GM06990 (cell line): ENCODE data around the gene MDFI.

Source experiments
- DNase-seq: peaks from one replicate; pipeline ENCODE4 v3.0.0-alpha.2; 2011; ENCODE audit not compliant: insufficient read length; ENCODE audit errors: extremely low read depth
- H3K27me3 ChIP-seq: replicated peaks from 2 replicates; pipeline ENCODE4 v1.6.0; 2011; ENCODE audit warnings: low read length; ENCODE audit not compliant: control insufficient read depth, insufficient read depth
- H3K36me3 ChIP-seq: 2 replicates; pipeline ENCODE4 v1.5.1; 2011; ENCODE audit warnings: low read length; ENCODE audit not compliant: control insufficient read depth, insufficient read depth
- H3K4me3 ChIP-seq: replicated peaks from 2 replicates; pipeline ENCODE4 v1.5.1; 2011; ENCODE audit warnings: low read depth, mild to moderate bottlenecking, control low read depth, low read length
- TF ChIP-seq, protein P1 (sequence below): IDR thresholded peaks from 2 replicates; pipeline ENCODE4 v1.5.1; 2011; ENCODE audit warnings: low read length, control low read depth, mild to moderate bottlenecking, inconsistent platforms; ENCODE audit not compliant: insufficient read depth, poor library complexity, severe bottlenecking

The MDFI gene

DNA sequence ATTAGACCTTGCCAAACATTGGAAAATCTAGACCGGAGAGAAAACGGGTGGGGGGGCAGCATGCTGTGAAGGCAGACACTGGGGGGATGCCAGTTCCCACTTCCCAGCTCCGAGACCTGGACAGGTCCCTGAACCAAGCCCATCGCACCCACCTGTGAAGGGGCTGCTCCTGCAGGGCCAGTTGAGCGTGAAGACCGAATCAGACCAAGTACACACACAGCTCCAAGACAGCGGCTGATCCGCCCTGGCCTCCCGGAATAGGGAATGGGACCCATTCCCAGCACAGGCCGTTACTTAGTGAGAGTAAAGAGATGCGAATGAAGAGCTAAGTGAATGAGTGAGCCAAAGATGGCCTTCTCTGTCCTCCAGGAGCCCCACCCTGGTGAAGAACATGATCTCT, 41.5 kb upstream of the MDFI start:
- Histone ChIP-seq H3K36me3 (peaks cover 24% of the 10 kb centered on the region), H3K4me3 (no peak overlapping the region), H3K27me3 (no peaks in the 10 kb centered on the region)
- TF ChIP-seq, protein P1, sequence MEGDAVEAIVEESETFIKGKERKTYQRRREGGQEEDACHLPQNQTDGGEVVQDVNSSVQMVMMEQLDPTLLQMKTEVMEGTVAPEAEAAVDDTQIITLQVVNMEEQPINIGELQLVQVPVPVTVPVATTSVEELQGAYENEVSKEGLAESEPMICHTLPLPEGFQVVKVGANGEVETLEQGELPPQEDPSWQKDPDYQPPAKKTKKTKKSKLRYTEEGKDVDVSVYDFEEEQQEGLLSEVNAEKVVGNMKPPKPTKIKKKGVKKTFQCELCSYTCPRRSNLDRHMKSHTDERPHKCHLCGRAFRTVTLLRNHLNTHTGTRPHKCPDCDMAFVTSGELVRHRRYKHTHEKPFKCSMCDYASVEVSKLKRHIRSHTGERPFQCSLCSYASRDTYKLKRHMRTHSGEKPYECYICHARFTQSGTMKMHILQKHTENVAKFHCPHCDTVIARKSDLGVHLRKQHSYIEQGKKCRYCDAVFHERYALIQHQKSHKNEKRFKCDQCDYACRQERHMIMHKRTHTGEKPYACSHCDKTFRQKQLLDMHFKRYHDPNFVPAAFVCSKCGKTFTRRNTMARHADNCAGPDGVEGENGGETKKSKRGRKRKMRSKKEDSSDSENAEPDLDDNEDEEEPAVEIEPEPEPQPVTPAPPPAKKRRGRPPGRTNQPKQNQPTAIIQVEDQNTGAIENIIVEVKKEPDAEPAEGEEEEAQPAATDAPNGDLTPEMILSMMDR = no peak
- DNase-seq = no peak

DNA sequence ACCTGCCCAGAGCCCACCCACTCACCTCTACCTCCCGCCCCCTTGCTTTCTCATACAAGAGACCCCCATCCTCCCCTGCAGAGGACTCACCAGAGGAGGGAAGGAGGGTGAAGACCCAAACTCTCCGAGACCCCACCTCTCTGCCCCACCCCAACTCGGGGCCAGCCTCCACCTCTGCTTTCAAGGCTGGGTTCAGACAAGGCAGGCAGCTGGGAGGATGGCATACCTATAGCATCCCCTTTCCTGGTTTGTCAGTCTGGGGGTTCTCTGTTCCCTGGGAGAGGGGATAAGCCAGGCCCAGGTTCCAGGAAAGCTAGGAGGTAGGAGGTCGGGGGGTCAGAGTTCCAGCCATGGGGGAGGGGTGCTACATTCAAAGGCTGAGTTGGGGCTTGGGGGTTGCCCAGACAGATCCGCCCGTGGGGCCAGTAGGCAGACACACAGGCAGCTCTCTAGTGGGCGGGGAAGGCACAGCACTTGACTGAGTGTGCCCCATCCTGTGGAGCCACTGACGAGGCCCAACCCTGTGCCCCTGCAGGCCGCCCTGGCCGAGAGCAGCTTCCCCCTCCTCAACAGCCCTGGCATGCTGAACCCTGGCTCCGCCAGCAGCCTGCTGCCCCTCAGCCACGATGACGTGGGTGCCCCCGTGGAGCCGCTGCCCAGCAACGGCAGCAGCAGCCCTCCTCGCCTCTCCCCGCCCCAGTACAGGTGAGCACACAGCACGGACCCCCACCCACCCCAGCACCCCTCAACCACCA, 40.8 kb upstream of the MDFI start:
- Histone ChIP-seq H3K36me3 (peaks cover 24% of the 10 kb centered on the region), H3K27me3 (no peaks in the 10 kb centered on the region)
- DNase-seq = no peak

DNA sequence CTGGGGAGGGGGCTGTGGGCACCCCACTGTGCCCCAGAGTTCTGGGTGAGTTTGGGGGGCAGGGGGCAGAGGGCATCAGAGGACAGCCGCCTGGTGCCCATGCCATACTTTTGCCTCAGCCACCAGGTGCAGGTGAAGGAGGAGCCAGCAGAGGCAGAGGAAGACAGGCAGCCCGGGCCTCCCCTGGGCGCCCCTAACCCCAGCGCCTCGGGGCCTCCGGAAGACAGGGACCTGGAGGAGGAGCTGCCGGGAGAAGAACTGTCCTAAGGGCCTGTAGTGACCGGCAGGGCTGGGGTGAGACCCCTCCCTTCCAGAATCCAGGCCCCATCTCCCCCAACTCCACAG, 39.6 kb upstream of the MDFI start:
- TF ChIP-seq, protein P1 = no peak
- Histone ChIP-seq H3K4me3 (no peak overlapping the region), H3K36me3 (peaks cover 23% of the 10 kb centered on the region), H3K27me3 (no peaks in the 10 kb centered on the region)
- DNase-seq = no peak

More for the DNA sequence above, 40.8 kb upstream of the MDFI start:
- no peak overlapping the region for H3K4me3 ChIP-seq
- TF ChIP-seq, protein P1 = no peak

DNA sequence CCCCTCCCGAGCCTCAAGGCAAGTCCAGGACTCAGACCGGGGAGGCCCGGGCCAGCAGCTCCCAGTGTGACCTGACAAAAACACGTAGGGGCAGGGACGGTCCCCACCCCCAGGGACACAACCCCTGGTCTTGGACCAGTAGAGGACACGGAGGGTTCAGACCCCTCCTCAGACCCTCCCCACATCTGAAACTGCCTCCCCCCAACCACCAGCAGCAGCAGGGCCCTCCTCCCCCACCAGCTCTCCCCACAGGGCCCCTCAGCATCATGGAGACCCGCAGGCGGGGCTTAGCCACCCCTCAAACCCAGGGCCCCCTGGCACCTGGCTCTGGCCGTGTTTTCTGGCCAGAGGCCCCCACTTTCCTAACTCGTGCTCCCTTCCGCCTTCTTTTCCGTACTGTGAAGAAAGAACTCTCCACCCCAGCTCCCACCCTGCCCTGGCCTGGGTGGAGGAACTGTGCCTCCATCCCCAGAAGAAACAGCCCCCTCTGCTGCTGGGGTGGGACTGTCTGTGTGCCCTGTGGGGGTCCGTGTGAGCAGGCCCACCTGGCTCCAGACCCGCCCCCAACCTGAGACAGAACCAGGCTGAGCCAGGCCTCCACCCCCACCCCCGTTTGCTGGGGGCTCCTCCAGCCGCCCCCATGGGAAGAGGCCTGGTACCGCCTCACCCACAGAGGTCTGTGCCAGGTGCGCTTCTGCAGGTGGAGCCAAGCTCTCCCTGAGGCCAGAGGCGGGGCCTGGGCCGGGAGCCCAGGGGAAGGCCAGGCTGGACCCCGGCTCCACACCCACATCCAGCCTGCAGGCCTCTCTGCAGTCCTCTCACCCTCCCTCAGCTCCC, 39.0 kb upstream of the MDFI start:
- Histone ChIP-seq H3K27me3 (no peaks in the 10 kb centered on the region), H3K36me3 (peaks cover 22% of the 10 kb centered on the region), H3K4me3 (no peak overlapping the region)
- TF ChIP-seq, protein P1 = no peak
- DNase-seq = no peak

DNA sequence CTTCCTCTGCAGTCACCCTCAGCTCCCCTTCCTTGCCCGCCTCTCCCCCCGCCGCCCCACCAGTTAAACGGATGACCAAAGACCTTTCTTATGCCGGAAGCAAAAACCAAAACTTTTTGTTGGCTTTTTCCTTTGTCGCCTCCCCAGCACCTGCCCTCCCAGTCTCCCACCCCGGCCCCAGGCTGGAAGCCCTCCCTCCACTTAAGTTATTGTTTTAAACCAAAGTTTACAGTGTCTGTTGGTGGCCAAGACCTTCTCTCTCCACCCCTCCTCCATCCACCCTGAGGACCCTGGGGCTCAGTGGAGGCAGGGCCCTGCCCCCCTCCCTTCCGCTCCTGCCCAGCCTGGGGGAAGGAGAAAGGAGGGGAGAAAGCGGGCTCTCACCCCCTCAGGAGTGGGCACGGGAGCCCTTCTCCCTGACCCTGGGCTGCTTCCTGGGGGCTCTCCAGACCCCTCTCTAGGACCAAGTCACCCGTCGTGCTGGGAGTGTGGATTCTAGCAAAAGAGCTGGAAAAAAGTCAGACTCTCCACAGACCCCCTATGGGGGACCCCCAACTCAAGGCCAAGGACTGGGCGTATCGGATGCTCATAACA, 38.3 kb upstream of the MDFI start:
- Histone ChIP-seq H3K4me3 (no peak overlapping the region), H3K36me3 (peaks cover 18% of the 10 kb centered on the region), H3K27me3 (no peaks in the 10 kb centered on the region)
- TF ChIP-seq, protein P1 = no peak
- no peak for DNase-seq
